ENCODE results near the gene PLCG2.

- TF ChIP-seq, protein P1, sequence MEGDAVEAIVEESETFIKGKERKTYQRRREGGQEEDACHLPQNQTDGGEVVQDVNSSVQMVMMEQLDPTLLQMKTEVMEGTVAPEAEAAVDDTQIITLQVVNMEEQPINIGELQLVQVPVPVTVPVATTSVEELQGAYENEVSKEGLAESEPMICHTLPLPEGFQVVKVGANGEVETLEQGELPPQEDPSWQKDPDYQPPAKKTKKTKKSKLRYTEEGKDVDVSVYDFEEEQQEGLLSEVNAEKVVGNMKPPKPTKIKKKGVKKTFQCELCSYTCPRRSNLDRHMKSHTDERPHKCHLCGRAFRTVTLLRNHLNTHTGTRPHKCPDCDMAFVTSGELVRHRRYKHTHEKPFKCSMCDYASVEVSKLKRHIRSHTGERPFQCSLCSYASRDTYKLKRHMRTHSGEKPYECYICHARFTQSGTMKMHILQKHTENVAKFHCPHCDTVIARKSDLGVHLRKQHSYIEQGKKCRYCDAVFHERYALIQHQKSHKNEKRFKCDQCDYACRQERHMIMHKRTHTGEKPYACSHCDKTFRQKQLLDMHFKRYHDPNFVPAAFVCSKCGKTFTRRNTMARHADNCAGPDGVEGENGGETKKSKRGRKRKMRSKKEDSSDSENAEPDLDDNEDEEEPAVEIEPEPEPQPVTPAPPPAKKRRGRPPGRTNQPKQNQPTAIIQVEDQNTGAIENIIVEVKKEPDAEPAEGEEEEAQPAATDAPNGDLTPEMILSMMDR (IDR thresholded peaks at IDR 0.05) = no peak
- no peak for TF ChIP-seq POLR2A (IDR thresholded peaks at IDR 0.05)
These were observed 32.5 kb upstream of the PLCG2 start for GRCh38 chr16:81746566-81746965.
